GM19467 (cell line): ENCODE results near the gene ALDOC.

Experiments
- ATAC-seq: cut with Tn5 transposase; IDR thresholded peaks from one replicate; pipeline ENCODE4 v1.9.1; 2021; ENCODE audit warnings: mild to moderate bottlenecking, moderate library complexity; ENCODE audit not compliant: unreplicated experiment

The ALDOC gene

DNA sequence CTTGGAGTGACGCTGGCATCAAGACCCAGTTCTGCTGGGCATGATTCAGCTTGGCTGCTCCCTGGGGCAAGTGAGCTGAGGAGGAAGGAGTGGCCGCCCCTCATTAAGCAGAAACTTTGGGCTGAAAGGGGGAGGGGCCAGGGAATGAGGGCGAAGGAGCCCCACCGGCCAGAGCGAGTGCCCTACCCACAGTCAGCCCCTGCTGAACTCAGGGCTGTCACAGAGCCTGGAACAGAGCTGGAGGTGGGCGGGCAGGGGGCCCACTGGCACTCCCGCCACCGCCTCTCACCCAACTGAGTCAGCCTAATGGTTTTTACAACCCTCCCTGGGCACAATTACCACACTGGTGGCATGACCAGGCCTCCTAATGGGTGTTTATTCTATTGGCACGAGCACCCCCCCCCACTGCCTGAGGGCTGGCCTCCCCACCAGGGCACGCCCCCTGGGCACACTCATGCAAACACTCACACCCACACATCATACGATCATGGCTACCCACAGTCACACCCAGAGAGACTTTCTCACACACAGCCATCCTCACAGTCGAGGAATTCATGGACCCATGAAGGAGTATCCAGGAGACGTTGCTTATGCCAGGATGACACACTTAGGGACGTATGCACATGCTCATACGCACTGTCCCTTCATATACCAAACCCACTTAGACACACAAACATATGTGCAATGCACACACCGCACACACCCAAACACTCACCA is 43.4 kb downstream of the ALDOC start:
- no peak for ATAC-seq

GRCh38 chr17:28532050-28532960 is 44.4 kb downstream of the ALDOC start:
- no peak for ATAC-seq

- ATAC-seq = no peak
Measured at GRCh38 chr17:28530926-28531325, 45.8 kb downstream of the ALDOC start.

DNA sequence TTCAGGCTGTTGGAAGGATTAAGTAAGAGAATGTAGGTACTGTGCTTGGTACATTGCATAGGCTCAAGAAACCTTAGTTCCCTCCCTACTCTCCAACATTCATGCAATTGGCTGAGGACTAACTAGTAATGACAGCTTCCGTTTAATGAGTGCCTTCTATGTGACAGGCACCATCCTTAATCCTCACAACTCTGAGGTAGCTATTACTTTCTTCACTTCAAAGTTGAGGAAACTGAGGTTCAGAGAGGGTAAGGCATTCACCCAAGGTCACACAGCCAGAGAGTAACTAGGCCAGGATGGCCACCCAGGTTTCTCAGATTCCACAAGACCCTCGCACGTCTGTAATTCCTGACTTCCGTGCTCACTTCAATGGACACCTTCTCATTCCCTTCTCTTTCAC is 46.4 kb downstream of the ALDOC start:
- no peak for ATAC-seq

GRCh38 chr17:28529013-28529400 is 47.7 kb downstream of the ALDOC start:
- ATAC-seq = no peak

DNA sequence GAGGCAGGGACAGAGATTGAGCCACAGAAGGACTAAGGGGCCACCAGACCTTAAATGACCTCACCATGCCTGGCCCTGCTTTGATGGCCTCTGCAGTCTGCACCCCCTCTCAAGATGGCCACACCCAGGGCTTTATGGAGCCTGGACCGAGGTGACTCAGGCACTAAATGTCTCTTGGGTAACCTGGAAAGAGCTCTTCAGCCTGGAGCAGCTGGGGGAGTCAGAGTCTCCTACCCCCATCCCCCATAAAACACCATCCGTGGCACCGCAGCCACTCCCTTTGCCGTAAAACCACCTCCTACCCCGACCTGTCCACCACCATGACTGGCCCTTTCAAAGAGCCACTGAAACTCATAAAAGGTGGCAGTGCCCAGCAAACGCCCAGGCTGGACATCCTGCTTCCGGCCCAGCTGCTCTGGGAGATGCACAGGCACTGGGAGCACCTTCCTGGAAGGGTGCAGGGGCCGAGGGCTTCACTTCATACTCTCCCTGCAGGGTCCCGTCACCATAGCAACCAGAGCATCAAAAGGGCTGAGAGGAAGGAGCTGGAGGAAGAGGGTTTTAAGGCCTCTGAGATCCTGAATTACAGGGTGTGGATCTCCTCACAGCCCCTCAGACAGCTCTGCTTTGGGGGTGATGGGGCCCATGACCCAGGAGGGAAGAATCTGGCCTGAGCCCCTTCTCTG is 48.2 kb downstream of the ALDOC start:
- ATAC-seq = no peak

DNA sequence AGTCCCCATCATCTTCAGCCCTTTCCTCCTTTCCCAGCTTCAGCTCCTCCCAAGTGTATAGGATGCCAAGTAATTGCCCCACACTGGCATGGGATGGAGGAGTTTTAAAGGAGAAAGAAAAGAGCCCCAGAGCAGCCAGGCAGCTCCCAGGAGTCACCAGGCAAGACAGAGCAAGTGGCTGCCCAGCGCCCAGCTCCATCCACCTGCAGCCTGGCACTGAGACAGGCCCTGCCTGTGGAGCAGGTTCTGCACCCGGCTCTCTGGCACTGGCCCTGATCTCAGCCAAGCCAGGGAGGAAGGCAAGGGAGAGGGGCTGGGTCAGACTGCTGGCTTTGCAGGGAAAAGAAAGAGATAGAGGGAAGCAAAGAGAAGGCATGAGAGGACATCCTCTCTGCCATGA is 48.8 kb downstream of the ALDOC start:
- no peak for ATAC-seq

GRCh38 chr17:28527181-28527681 is 49.5 kb downstream of the ALDOC start:
- no peak for ATAC-seq

DNA sequence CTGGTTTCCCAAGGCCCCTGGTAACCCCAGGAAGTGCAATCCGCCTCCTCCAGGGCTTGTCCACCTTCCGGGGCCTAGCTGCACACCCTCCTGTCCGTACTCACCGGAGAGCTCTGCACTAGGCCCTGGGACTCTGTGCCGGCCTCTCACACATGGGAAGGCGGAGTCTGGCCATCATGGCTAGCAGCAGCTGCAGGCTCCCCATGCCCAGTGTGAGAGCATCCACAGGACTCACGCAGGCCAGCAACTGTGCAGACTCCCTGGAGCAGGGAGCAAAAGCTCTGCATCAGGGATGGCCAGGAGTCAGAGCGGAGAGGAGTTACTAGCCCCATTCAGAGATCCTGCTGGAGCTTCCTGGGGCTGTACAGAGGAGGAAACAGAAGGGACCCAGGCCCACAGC is 50.3 kb downstream of the ALDOC start:
- ATAC-seq = no peak

DNA sequence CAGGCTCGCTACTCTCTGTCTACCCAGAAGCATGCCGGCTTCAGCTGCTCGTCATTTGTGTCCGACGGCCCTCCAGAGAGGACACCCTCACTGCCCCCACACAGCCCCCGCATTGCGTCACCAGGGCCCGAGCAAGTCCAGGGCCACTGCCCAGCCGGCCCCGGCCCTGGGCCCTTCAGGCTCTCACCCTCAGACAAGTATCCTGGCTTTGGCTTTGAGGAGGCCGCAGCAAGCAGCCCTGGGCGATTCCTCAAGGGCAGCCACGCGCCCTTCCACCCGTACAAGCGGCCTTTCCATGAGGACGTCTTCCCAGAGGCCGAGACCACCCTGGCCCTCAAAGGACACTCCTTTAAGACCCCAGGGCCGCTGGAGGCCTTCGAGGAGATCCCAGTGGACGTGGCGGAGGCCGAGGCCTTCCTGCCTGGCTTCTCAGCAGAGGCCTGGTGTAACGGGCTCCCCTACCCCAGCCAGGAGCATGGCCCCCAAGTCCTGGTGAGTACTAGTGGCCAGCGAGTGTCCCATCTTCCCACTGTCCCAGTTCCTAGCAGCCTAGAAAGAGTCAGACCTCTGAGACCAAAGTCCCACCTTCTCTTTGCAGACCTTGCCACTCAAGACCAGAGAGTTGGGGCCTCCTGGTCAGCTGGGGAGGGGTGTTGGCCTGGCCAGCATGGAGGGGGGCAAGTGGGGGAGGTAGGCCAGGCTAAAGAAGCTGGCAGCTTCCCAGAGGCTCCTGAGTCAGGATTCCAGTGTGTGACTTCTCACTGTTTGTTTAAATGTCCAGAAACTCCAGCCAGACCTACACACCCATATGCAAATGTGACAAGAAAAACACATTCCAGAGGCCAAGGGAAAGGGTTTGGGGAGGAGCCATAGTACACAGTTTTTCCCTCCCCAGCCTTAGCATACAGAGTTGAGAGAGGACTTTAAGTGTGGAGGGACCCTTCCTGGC is 51.9 kb downstream of the ALDOC start:
- ATAC-seq = no peak

DNA sequence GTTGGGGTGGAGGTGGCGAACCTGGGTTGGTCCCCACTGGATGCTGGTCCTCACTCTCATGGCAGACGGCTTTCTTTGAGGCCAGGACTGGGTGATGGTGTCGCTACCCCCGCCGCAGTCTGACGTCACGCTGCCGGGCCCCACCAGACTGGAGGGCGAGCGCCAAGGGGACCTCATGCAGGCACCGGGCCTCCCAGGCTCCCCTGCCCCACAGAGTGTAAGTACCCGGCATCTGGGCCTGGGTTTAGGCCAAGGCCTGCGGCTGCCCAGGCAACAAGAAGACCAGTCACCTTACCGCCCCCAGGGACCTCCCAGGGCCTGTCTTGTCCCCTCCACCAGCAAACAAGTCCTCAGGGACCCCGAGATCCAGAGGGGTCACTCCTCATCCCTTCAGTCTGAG is 52.8 kb downstream of the ALDOC start:
- no peak for ATAC-seq

DNA sequence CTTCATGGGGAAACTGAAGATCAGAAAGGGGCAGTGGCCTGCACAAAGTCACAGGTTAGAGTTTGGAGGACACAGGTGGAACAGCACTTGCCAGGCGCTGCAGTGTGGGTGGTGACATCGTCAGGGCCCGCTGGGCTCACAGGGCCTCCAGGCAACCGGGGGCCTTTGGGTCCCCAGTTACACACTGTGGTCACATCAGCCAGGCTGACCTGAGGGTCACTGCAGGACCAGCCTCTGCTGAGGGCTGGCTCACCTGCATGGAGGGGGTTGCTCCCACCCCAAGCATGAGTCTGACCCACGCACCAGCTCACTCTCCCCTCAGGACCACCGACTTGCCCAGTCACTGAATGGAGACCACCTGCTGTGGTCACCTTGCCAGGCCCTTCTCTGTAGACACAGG is 53.5 kb downstream of the ALDOC start:
- no peak for ATAC-seq
